Stimulated activated CD8-positive, alpha-beta memory T cell treated with anti-CD3 and anti-CD28 coated beads, Interleukin-7, amount 100 ng/mL, for 1 hour (primary cell): Measurements from ENCODE around the gene SIGLEC6.
"Not testable (repeated sequence)": the region's sequence is repeated elsewhere in the genome, so short reads cannot be mapped to it uniquely, and the experiment has no call there.

Source experiments
- DNase-seq, 2 donors: peaks; one replicate each; pipeline ENCODE4 v3.0.0-alpha.2; 2020; ENCODE audit warnings: low read depth in 2 of 2

SIGLEC6 gene

DNA sequence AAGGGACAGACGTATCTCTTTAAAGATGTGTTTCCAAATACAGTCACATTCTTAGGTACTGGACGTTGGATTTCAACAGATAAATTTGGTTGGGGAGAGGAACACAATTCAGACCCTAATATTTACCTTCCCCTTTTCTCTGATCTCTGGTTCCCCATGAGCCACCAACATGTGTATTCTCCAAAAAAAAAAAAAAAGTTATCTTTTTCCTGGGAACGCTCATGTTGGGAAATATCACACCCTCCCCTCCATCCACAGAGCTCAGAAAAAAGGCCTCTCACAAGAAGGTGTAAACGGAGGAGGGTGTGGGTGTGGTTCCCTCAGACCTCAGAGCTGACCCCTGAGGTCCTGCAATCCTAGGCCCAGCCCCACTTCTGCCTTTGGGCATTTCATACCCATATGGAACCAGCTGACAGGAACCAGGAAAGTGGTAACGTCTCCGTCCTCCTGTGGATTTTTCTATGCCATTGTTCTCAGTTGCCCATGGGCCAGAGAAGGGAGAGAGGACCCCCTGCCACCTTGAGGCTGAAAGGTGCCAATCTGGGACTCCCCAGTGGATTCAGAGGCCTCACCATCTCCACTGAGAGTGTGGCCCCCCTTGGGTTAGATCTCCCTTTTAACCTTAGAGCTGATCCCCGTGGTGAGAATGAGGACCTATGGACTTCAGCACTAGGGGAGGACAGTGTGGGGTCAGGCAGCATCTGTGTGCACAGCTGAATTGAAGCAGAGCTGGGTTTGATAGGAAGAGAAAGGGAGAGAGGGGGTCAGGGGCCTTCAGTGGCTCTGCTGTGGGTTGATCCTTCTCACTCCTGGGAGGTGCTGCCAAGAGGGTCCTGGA, 21.4 kb downstream of the SIGLEC6 start:
- DNase-seq = no peak

- DNase-seq = no peak
Measured at GRCh38 chr19:51508059-51508733, 23.3 kb downstream of the SIGLEC6 start.

DNA sequence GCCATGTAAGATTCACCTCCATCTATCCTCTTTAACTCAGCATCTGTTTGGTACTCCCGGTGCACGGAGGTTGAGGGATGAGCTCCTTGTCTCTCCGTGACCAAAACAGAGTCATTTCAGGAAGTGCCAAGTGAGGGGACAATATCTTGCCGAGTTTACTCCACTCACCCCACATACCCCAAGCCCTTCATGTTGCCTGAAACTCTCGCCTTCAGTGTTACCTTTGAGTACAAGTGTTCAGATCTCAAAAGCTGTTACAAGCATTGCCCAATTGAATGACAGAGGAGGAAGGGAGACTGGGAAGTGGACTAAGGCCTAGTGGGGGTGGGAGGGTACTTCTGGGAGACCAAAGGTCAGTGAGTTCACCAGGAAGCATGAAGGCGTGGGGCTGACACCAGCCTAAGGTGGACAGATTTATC, 23.8 kb downstream of the SIGLEC6 start:
- no peak for DNase-seq

DNA sequence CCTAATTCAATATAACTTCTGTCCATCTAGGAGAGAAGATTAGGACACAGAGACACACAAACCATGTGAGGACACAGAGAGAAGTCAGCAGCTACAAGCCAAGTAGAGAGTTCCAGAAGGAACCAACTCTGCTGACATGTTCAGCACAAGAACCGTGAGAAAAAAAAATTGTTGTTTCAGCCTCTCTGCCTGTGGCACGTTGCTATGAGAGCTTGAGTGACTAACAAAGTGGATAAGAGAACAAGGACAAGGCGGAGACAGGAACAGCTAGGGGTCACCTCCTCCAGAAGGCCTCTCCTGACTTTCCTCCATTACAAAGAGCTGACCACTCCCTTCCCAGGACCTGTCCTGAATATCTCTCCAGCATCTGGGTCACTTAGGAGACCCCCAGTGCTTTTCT, 24.3 kb downstream of the SIGLEC6 start:
- no peak for DNase-seq

GRCh38 chr19:51505904-51506303, 25.6 kb downstream of the SIGLEC6 start:
- DNase-seq = no peak

- no peak for DNase-seq
Measured at GRCh38 chr19:51503896-51504295, 27.6 kb downstream of the SIGLEC6 start.

- DNase-seq = no peak
Measured at GRCh38 chr19:51503286-51503817, 28.1 kb downstream of the SIGLEC6 start.

GRCh38 chr19:51501594-51502263, 29.7 kb downstream of the SIGLEC6 start, which contains the start of gene SIGLEC12:
Gene SIGLEC12 (minus strand): TSS chr19:51501800. CDS start chr19:51501733, 67 bp downstream.
- DNase-seq = no peak

DNA sequence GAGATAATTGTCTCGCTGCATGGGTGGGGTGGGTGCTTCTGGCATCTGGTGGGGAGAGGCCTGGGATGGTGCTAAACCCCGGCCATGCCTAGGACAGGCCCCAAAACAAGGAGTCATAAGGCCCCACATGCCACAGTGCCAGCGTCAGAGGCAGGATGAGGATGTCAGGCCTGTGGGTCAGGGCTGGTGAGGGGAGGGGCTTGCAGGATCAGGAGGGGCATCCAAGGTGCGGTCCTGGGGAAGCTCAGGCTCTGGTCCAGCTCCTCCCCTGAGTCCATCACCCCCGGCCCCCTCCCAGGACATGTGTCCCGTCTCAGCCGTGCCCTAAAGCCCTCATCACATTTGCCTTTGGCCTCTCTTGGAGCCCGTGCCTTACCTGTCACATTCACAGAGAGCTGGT, 30.5 kb downstream of the SIGLEC6 start:
- DNase-seq = not testable (repeated sequence)

- no peak for DNase-seq
Measured at GRCh38 chr19:51497666-51498065, 33.8 kb downstream of the SIGLEC6 start.

- no peak for DNase-seq
Measured at GRCh38 chr19:51493776-51494175, 37.7 kb downstream of the SIGLEC6 start.

- no peak for DNase-seq
Measured at GRCh38 chr19:51491586-51491985, 39.9 kb downstream of the SIGLEC6 start.

GRCh38 chr19:51490676-51491075, 40.8 kb downstream of the SIGLEC6 start:
- no peak for DNase-seq

- no peak for DNase-seq
Measured at GRCh38 chr19:51489113-51489512, 42.4 kb downstream of the SIGLEC6 start.

GRCh38 chr19:51488491-51488890, 43.0 kb downstream of the SIGLEC6 start:
- no peak for DNase-seq

- DNase-seq = no peak
Measured at GRCh38 chr19:51485960-51486660, 45.4 kb downstream of the SIGLEC6 start.

GRCh38 chr19:51480590-51480989, 50.9 kb downstream of the SIGLEC6 start:
- no peak for DNase-seq

DNA sequence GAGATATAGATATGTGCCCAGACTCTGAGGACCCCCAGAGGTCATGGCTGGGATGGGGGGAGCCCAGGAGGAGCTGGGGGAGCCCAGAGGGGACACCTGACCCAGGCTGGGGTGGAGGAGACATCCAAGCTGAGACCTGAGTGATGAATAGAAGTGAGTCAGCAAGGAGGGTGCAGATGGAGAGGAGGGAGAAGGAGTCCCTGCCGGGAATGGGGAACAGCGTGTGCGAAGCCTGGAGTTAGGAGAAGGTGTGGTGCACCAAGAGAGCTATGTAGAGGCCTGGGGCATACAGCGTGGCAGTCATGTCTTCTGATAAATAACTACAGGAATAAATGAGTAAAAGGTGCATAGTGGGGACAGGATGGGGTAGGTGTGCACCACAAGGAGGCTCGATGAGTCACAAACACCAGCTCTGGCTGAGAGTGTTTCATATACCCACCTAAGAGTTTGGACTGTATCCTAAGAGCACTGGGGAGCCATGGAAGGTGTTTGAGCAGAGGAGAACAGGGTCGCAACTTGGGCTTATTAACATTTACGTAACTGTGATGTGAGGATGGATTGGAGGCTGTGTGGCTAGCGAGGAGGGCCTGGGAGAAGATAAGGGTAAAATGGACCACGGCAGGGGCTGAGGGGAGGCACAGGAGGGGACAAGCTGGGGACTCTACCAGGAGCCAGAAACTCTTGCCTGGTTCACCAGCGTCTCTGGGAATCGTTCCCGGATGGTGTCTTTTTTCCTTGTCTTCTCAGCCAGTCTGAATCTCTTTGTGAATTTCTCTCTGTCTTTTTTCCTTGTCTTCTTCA, 51.7 kb downstream of the SIGLEC6 start:
- no peak for DNase-seq

- no peak for DNase-seq
Measured at GRCh38 chr19:51478381-51479234, 52.9 kb downstream of the SIGLEC6 start, which contains the start of gene CEACAM18. Gene CEACAM18 (plus strand): TSS chr19:51478539.

GRCh38 chr19:51477344-51477743, 54.1 kb downstream of the SIGLEC6 start:
- DNase-seq = no peak
